HG02588 (cell line): ENCODE measurements around the gene VMP1.
A peak's percentile ranks its signal among the peaks of the same experiment; 100 is the strongest.
"Not testable (repeated sequence)": the region's sequence is repeated elsewhere in the genome, so short reads cannot be mapped to it uniquely, and the experiment has no call there.

ENCODE experiments used
- ATAC-seq: cut with Tn5 transposase; IDR thresholded peaks from one replicate; pipeline ENCODE4 v1.9.1; 2021; ENCODE audit warnings: mild to moderate bottlenecking, moderate library complexity; ENCODE audit not compliant: unreplicated experiment

VMP1 gene

GRCh38 chr17:59776577-59776976, 69.1 kb downstream of the VMP1 start:
- ATAC-seq, result no peak

- ATAC-seq, result no peak
Measured at GRCh38 chr17:59777033-59777432, 69.6 kb downstream of the VMP1 start.

- ATAC-seq, result no peak
Measured at GRCh38 chr17:59778996-59779395, 71.5 kb downstream of the VMP1 start.

GRCh38 chr17:59779521-59779920, 72.1 kb downstream of the VMP1 start:
- ATAC-seq, result no peak

GRCh38 chr17:59780548-59780947, 73.1 kb downstream of the VMP1 start:
- ATAC-seq, result not testable (repeated sequence)

GRCh38 chr17:59783221-59784047, 76.0 kb downstream of the VMP1 start:
- no peak for ATAC-seq

GRCh38 chr17:59785091-59785799, 77.8 kb downstream of the VMP1 start:
- ATAC-seq, result no peak

GRCh38 chr17:59786213-59786535, 78.7 kb downstream of the VMP1 start:
- ATAC-seq, result no peak

- ATAC-seq, result peak; percentile 90
Measured at GRCh38 chr17:59786536-59787319, 79.3 kb downstream of the VMP1 start.

GRCh38 chr17:59789849-59790248, 82.4 kb downstream of the VMP1 start:
- ATAC-seq, result not testable (repeated sequence)

- not testable (repeated sequence) for ATAC-seq
Measured at GRCh38 chr17:59790418-59790817, 83.0 kb downstream of the VMP1 start.

GRCh38 chr17:59790910-59791309, 83.5 kb downstream of the VMP1 start:
- ATAC-seq, result no peak

GRCh38 chr17:59791603-59792457, 84.4 kb downstream of the VMP1 start:
- no peak for ATAC-seq

- not testable (repeated sequence) for ATAC-seq
Measured at GRCh38 chr17:59792458-59792823, 85.0 kb downstream of the VMP1 start.

- no peak for ATAC-seq
Measured at GRCh38 chr17:59793205-59793604, 85.8 kb downstream of the VMP1 start.

- ATAC-seq, result no peak
Measured at GRCh38 chr17:59796138-59796537, 88.7 kb downstream of the VMP1 start.

GRCh38 chr17:59796785-59797205, 89.3 kb downstream of the VMP1 start:
- ATAC-seq, result no peak

- ATAC-seq, result no peak
Measured at GRCh38 chr17:59798111-59798510, 90.7 kb downstream of the VMP1 start.

- no peak for ATAC-seq
Measured at GRCh38 chr17:59800530-59800942, 93.1 kb downstream of the VMP1 start.

GRCh38 chr17:59802160-59802559, 94.7 kb downstream of the VMP1 start:
- ATAC-seq, result no peak
